ENCODE data around the gene BMP6. TPM values are rescaled to one million over a fixed set of nuclear protein-coding genes. Genes with fewer than 3 reads are reported as not detected.

The BMP6 gene
- total RNA-seq, 1 donor from 2014 or later = 0.41 TPM

DNA sequence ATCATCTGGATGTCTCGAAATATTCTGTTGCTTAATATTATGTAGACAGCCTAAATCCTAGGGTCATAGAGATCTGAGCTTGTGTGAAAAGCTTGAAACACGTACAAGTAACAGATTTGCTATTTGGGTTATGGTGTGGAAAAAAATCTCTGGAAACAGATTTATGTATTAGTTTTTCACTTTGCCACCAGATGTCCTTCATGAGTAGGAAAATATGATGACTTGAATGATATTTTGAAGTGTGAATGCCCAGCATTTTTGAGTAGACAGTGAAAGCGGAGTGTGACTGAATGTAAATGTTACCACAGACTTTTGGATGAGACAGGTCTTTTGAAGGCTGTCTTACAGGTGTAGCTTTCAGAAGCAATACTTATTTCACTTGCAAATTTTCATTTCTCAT is 4.2 kb upstream of the BMP6 start:
- no peaks in the 10 kb centered on the region for H3K9me3 Mint-ChIP-seq
- Histone ChIP-seq H3F3A (ENCODE audit: low read depth) (no peaks in the 10 kb centered on the region), H3K9me3 (ENCODE audit: low read depth) (no peaks in the 10 kb centered on the region), H3K27ac (no peak overlapping the region), H3K4me1 (peaks cover 3% of the 10 kb centered on the region), H3K4me3 (no peak overlapping the region), H3K4me2 (no peak overlapping the region), H2AFZ (replicated peaks) (no peak overlapping the region), H3K9ac (no peak overlapping the region), H4K20me1 (ENCODE audit: low read depth) (peaks cover 8% of the 10 kb centered on the region), H3K79me2 (ENCODE audit: low read depth) (no peaks in the 10 kb centered on the region), H3K36me3 (no peaks in the 10 kb centered on the region), H3K27me3 (peaks cover 59% of the 10 kb centered on the region)
- no peak for DNase-seq (ENCODE audit: low spot score)
- H3K4me3 Mint-ChIP-seq = no peak overlapping the region
- TF ChIP-seq EZH2 (IDR thresholded peaks at IDR 0.05) = no peak
- no peak for TF ChIP-seq CTCF (IDR thresholded peaks at IDR 0.05)
- no peak for TF ChIP-seq EZH2phosphoT487 (IDR thresholded peaks at IDR 0.05)
- no peaks in the 10 kb centered on the region for H3K36me3 Mint-ChIP-seq
- peaks cover 4% of the 10 kb centered on the region for H3K4me1 Mint-ChIP-seq
- H3K27ac Mint-ChIP-seq = no peak overlapping the region
- H3K27me3 Mint-ChIP-seq (ENCODE audit: insufficient read depth, low read depth) = peaks cover 32% of the 10 kb centered on the region

- H3K79me2 ChIP-seq (ENCODE audit: low read depth) = no peaks in the 10 kb centered on the region
- Mint-ChIP-seq H3K36me3 (no peaks in the 10 kb centered on the region), H3K27ac (no peak overlapping the region), H3K27me3 (ENCODE audit: insufficient read depth, low read depth) (peaks cover 35% of the 10 kb centered on the region), H3K4me3 (peak overlapping the region; percentile 30), H3K4me1 (peaks cover 6% of the 10 kb centered on the region), H3K9me3 (no peaks in the 10 kb centered on the region)
- peaks cover 73% of the 10 kb centered on the region for H3K27me3 ChIP-seq
- DNase-seq (ENCODE audit: low spot score) = peak; percentile 83
- H3K9me3 ChIP-seq (ENCODE audit: low read depth) = no peaks in the 10 kb centered on the region
- peaks cover 6% of the 10 kb centered on the region for H3K4me1 ChIP-seq
- no peak for TF ChIP-seq EZH2phosphoT487 (IDR thresholded peaks at IDR 0.05)
- TF ChIP-seq EZH2 (IDR thresholded peaks at IDR 0.05) = no peak
- peak; percentile 63 for TF ChIP-seq CTCF (IDR thresholded peaks at IDR 0.05)
- H3K4me2 ChIP-seq = no peak overlapping the region
- H4K20me1 ChIP-seq (ENCODE audit: low read depth) = peaks cover 18% of the 10 kb centered on the region
- no peak overlapping the region for H2AFZ ChIP-seq (replicated peaks)
- H3K36me3 ChIP-seq = no peaks in the 10 kb centered on the region
- peaks cover 8% of the 10 kb centered on the region for H3F3A ChIP-seq (ENCODE audit: low read depth)
- H3K9ac ChIP-seq = no peak overlapping the region
- no peak overlapping the region for H3K4me3 ChIP-seq
- no peak overlapping the region for H3K27ac ChIP-seq
Observed at GRCh38 chr6:7723041-7723447, 2.9 kb upstream of the BMP6 start.

GRCh38 chr6:7723554-7723953 is 2.3 kb upstream of the BMP6 start:
- Histone ChIP-seq H3K9ac (no peak overlapping the region), H3K36me3 (no peaks in the 10 kb centered on the region), H3K4me2 (no peak overlapping the region), H3K4me1 (peaks cover 11% of the 10 kb centered on the region), H3K4me3 (no peak overlapping the region), H3K9me3 (ENCODE audit: low read depth) (no peaks in the 10 kb centered on the region), H4K20me1 (ENCODE audit: low read depth) (peaks cover 24% of the 10 kb centered on the region), H2AFZ (replicated peaks) (no peak overlapping the region), H3K27me3 (peaks cover 78% of the 10 kb centered on the region), H3F3A (ENCODE audit: low read depth) (peaks cover 13% of the 10 kb centered on the region), H3K79me2 (ENCODE audit: low read depth) (no peaks in the 10 kb centered on the region), H3K27ac (no peak overlapping the region)
- Mint-ChIP-seq H3K4me3 (no peak overlapping the region), H3K9me3 (no peaks in the 10 kb centered on the region), H3K27me3 (ENCODE audit: insufficient read depth, low read depth) (peaks cover 39% of the 10 kb centered on the region), H3K36me3 (no peaks in the 10 kb centered on the region), H3K4me1 (peaks cover 8% of the 10 kb centered on the region), H3K27ac (no peak overlapping the region)
- TF ChIP-seq CTCF (IDR thresholded peaks at IDR 0.05) (no peak), EZH2phosphoT487 (IDR thresholded peaks at IDR 0.05) (no peak), EZH2 (IDR thresholded peaks at IDR 0.05) (no peak)
- no peak for DNase-seq (ENCODE audit: low spot score)
